Measurements from ENCODE around the gene NCMAP.

- no peak for TF ChIP-seq CTCF (IDR thresholded peaks at IDR 0.05)
- no peak for TF ChIP-seq POLR2AphosphoS5 (IDR thresholded peaks at IDR 0.05; ENCODE audit: low read depth, low read length)
- TF ChIP-seq SIN3A (IDR thresholded peaks at IDR 0.05; ENCODE audit: borderline replicate concordance, insufficient read depth, low read depth, low read length) = no peak
- TF ChIP-seq, protein P1, sequence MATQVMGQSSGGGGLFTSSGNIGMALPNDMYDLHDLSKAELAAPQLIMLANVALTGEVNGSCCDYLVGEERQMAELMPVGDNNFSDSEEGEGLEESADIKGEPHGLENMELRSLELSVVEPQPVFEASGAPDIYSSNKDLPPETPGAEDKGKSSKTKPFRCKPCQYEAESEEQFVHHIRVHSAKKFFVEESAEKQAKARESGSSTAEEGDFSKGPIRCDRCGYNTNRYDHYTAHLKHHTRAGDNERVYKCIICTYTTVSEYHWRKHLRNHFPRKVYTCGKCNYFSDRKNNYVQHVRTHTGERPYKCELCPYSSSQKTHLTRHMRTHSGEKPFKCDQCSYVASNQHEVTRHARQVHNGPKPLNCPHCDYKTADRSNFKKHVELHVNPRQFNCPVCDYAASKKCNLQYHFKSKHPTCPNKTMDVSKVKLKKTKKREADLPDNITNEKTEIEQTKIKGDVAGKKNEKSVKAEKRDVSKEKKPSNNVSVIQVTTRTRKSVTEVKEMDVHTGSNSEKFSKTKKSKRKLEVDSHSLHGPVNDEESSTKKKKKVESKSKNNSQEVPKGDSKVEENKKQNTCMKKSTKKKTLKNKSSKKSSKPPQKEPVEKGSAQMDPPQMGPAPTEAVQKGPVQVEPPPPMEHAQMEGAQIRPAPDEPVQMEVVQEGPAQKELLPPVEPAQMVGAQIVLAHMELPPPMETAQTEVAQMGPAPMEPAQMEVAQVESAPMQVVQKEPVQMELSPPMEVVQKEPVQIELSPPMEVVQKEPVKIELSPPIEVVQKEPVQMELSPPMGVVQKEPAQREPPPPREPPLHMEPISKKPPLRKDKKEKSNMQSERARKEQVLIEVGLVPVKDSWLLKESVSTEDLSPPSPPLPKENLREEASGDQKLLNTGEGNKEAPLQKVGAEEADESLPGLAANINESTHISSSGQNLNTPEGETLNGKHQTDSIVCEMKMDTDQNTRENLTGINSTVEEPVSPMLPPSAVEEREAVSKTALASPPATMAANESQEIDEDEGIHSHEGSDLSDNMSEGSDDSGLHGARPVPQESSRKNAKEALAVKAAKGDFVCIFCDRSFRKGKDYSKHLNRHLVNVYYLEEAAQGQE (IDR thresholded peaks at IDR 0.05; ENCODE audit: insufficient read depth in 1 of 2, low read depth in 2 of 2, low read length in 1 of 2) = no peak
- TF ChIP-seq TCF7L2 (IDR thresholded peaks at IDR 0.05; ENCODE audit: low read depth, low read length) = no peak
These were observed 39.4 kb upstream of the NCMAP start for GRCh38 chr1:24516506-24516905.

Measured in Panc1 (cell line).